Colon (tissue), 2 donors: ENCODE data around the gene LCP1.
"Not testable (repeated sequence)": the region's sequence is repeated elsewhere in the genome, so short reads cannot be mapped to it uniquely, and the experiment has no call there.

Experiments
- FAIRE-seq: peaks from 2 replicates; lab custom pipeline; 2012; peaks lifted over from hg19 to GRCh38; lab: Jason Lieb, UNC
- donor health status: control.
- donor health status: control.

Gene LCP1

GRCh38 chr13:46181377-46181839, 569 bp downstream of the LCP1 start:
- no peak for FAIRE-seq

GRCh38 chr13:46179969-46180763, 1.8 kb downstream of the LCP1 start:
- no peak for FAIRE-seq

GRCh38 chr13:46179491-46179908, 2.5 kb downstream of the LCP1 start:
- FAIRE-seq: no peak

DNA sequence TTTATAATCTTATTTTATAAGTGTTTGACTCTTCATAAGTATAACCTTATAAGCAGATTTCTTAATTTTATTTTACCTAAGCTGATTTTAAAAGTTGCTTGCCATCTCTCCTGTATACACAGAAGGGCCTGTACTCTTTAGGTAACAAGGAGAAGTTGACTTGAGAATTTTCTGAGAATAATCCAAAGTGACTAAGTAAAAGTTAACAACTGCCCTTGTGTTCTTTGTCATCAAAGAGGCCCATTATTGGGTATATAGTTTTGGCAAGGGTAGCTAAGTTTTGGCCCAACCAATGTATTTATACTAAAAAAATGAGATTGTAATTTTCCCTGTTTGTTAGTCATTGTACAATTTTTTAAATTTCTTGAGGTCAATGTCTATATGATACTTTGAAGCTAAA, 3.2 kb downstream of the LCP1 start:
- FAIRE-seq: no peak

DNA sequence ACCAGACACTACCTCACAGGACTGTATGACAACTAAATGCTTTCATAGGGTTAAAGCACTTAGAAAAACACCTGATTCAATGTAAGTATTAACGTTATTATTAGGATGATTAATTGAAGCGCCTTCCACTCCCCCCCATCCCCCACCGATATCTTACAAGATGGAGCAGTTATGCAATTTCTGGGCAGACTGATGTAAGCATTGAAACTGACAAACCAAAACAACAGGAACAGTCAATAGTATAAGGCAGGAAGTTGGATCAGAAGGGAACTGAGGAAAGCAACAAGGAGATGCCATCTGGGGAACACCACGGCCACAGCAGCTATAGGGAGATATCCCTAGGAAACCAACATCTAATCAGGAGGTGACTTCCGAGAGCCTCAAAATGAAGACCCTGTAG, 3.8 kb downstream of the LCP1 start:
- FAIRE-seq: no peak

- FAIRE-seq: no peak
Measured at GRCh38 chr13:46176756-46177155, 5.2 kb downstream of the LCP1 start.

DNA sequence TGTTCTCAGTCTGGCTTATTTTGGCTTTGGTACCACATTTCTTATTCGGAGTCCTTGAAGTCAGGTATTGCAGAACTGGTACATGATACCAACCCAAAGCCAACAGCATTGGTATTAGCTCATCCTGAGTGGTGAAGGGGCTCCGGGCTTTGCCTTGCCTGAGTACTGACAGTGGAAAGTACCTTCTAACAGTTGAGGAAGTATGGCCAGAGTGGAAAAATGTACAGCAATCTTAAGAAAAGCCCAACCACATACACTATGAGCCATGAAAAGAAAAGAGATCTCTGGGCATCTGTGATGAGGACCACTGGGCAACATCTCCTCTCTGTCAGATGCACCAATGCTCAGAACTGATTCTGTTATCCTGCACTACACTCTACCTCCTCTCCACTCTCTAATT, 8.3 kb downstream of the LCP1 start:
- FAIRE-seq: no peak

DNA sequence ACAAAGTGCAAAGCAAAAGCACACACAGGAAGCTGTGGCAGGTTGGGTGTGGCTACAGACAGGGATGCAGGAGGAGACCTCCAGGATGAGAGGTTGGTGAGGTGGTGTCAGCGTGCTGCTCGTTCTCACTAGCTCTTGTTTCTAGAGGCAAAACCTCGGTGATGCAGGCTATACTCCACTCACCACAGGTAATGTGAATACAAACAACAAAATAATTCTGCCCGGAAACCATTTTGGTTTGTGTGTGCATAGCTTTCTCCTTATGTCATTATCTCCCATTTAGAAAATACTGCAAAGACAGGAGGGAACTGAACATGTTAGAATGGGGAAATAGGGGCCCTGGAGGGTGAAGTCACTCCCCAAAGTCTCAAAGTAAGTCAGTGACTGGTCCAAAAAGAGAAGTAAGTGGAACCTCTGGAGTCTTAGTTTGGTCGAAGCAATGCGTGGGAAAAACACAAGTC, 9.4 kb downstream of the LCP1 start:
- no peak for FAIRE-seq

DNA sequence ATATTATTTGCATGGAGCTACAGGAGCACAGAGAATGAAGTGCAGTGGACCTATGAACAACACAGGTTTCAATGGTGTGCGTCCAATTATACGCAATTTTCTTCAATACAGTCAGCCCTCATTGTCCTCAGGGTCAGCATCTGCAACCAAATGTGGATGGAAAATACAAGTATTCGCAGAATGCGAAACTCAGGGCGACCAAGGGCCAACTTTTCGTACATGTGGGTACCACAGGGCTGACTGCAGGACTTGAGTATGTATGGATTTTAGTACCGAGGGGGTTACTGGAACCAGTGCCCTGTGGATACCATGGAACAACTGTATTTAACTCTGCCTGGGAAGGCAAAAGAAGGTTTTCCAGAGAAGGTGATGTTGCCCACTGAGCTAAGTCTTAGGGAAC, 10.2 kb downstream of the LCP1 start:
- FAIRE-seq: no peak

- no peak for FAIRE-seq
Measured at GRCh38 chr13:46171217-46171616, 10.8 kb downstream of the LCP1 start.

GRCh38 chr13:46170687-46171086, 11.3 kb downstream of the LCP1 start:
- no peak for FAIRE-seq

GRCh38 chr13:46170268-46170667, 11.7 kb downstream of the LCP1 start:
- FAIRE-seq: no peak

GRCh38 chr13:46169758-46170157, 12.2 kb downstream of the LCP1 start:
- FAIRE-seq: no peak

- no peak for FAIRE-seq
Measured at GRCh38 chr13:46168783-46169182, 13.2 kb downstream of the LCP1 start.

DNA sequence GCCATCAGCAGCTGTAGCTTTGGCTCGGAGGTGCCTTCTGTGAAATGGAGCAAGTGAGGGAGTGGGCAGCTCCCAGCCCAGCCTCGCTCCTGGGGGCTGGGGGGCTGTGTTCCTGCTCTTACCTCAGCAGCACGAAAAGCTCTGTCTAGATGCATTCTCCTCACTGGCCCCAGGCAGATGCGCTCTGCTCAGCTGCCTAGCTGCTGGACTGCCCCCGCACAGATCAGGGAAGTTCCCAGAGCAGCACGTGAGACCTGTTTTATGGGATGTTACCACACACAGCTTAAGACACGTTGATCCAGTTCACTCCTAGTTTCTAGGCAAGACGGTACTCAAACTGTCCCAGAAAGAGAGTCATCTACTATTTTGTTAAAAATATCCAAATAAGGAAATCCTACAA, 13.6 kb downstream of the LCP1 start:
- FAIRE-seq: no peak

GRCh38 chr13:46166947-46167610, 14.9 kb downstream of the LCP1 start:
- no peak for FAIRE-seq

DNA sequence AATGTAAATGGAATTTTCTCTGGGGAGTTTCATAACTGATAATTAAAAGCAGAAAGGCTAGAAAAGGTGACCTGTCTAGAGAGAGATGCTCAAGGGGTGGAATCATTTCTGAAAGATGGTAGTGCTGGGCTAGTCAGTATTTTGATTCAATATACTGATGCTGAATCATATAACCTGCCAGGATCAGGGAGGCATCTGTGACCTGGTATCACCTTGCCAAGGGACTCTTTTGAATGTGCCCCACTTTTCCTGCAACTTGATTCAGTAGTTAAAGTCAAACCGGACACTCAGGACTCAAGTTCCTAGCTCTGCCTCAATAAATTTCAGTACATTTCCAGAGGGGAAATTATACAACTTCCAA, 15.8 kb downstream of the LCP1 start:
- no peak for FAIRE-seq

- FAIRE-seq: no peak
Measured at GRCh38 chr13:46165485-46166223, 16.3 kb downstream of the LCP1 start.

DNA sequence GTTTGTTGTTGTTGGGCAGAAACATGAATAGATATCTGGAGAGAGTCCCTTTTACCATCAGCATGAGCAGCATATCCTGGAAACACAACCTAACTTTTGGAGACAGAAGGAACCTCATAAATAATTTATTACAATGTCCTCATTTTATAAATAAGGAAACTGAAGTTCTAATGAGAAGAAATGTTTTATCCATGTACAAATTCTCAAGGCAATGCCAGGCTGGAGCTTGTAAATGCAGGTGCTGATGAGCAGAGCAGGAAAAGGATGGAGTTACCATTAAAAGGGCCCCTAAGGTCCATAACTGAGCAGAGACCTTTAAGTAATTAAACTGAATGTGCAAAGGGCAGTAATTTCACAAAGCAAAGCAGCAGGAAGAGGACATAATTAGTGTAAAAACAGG, 17.3 kb downstream of the LCP1 start:
- FAIRE-seq: no peak

- not testable (repeated sequence) for FAIRE-seq
Measured at GRCh38 chr13:46162741-46163140, 19.2 kb downstream of the LCP1 start.

DNA sequence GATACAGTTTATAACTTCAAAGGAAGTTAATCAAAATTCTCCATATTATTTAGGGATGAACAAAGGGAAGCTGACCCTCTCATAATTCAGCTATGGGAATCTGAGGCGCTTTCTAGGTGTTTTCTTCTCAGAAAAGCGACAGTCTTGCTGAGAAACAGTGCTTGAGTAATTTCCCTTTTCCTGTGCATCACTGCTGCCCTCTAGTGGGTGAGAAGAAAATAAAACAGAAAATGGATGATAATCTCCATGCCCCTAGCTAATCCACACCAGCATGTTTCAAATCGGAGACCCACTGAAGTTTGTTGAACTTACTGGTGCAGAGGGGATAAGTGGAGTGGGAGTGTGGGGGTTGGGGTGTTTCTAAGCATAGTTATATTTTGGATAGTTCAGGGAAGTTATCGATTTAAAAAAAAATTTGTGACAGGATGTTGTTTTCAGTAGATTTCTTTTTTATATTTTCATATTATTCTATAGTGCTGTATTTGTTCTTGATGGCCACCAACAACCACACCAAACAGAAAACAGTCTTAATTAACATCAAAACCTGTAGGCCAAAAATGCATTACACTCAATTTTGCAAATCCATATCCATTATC, 21.4 kb downstream of the LCP1 start:
- FAIRE-seq: no peak

- FAIRE-seq: no peak
Measured at GRCh38 chr13:46160065-46160464, 21.9 kb downstream of the LCP1 start.

DNA sequence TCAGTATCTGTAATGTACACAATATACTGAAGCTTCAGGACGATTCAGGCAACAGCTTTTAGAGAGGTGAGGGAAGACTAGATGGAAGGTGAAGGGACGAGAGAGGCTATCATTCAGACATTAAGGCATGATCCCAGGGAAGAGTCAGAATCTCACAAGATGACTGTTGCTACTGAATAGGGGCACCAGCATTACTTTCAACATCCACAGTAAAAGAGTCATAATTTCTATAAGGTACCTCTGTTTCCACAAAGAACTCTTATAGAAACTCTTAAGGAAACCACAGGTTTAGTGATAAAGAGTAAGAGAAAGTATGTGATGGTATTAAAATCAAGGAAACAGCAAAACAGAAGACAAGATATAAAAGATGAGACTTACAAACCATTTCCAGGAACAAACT, 23.0 kb downstream of the LCP1 start:
- no peak for FAIRE-seq
